ENCODE measurements around the gene ZNF611. TPM values are rescaled to one million over a fixed set of nuclear protein-coding genes. Genes with fewer than 3 reads are reported as not detected.

ZNF611 gene
- total and polyA plus RNA-seq, 2 of the 13 experiments (the other 11 are each of a cell fraction or from before 2014, with no cell fraction given), result 2.7 to 4.1 TPM

- no peak for TF ChIP-seq ZNF318 (CRISPR knock-in tag; IDR thresholded peaks at IDR 0.05)
- TF ChIP-seq SATB2 (CRISPR knock-in tag; IDR thresholded peaks at IDR 0.05), result no peak
- no peak for TF ChIP-seq ZNF546 (CRISPR knock-in tag; conservative IDR thresholded peaks at IDR 0.05)
- no peak for TF ChIP-seq NR3C1 (CRISPR knock-in tag; IDR thresholded peaks at IDR 0.05)
- no peak for TF ChIP-seq FOXK1 (CRISPR knock-in tag; IDR thresholded peaks at IDR 0.05; ENCODE audit: borderline replicate concordance, low read depth)
Observed at GRCh38 chr19:52653161-52653560, 81.7 kb downstream of the ZNF611 start (continued).

Other genes with a start within 250 kb of the ZNF611 start
- gene ZNF808, start 207.4 kb downstream of the ZNF611 start, total RNA-seq (2016; rRNA removed; fragmentation: Illumina TruSeq; extraction: Trizol), result 7.4 and 17.5 TPM in 2 replicates
- 3.0 and 3.3 TPM in 2 replicates for gene ZNF808, start 207.4 kb downstream of the ZNF611 start, polyA plus RNA-seq (2011; rRNA removed)
- 6.3 and 7.7 TPM in 2 replicates for gene ZNF701, start 164.8 kb downstream of the ZNF611 start, total RNA-seq (2016; rRNA removed; fragmentation: Illumina TruSeq; extraction: Trizol)
- gene ZNF701, start 164.8 kb downstream of the ZNF611 start, polyA plus RNA-seq (2011; rRNA removed), result 4.5 and 5.0 TPM in 2 replicates
- 20.4 and 22.6 TPM in 2 replicates for gene ZNF83, start 96.7 kb downstream of the ZNF611 start, total RNA-seq (2016; rRNA removed; fragmentation: Illumina TruSeq; extraction: Trizol)
- gene ZNF83, start 96.7 kb downstream of the ZNF611 start, polyA plus RNA-seq (2011; rRNA removed), result 44.5 and 50.9 TPM in 2 replicates
- 14.5 and 16.4 TPM in 2 replicates for gene ZNF600, start 51.7 kb upstream of the ZNF611 start, total RNA-seq (2016; rRNA removed; fragmentation: Illumina TruSeq; extraction: Trizol)
- 15.0 and 16.7 TPM in 2 replicates for gene ZNF600, start 51.7 kb upstream of the ZNF611 start, polyA plus RNA-seq (2011; rRNA removed)
- gene ZNF28, start 86.6 kb upstream of the ZNF611 start, total RNA-seq (2016; rRNA removed; fragmentation: Illumina TruSeq; extraction: Trizol), result 16.0 and 20.0 TPM in 2 replicates
- 5.0 and 5.9 TPM in 2 replicates for gene ZNF28, start 86.6 kb upstream of the ZNF611 start, polyA plus RNA-seq (2011; rRNA removed)
- gene ZNF468, start 122.6 kb upstream of the ZNF611 start, total RNA-seq (2016; rRNA removed; fragmentation: Illumina TruSeq; extraction: Trizol), result 19.7 and 31.0 TPM in 2 replicates
- gene ZNF468, start 122.6 kb upstream of the ZNF611 start, polyA plus RNA-seq (2011; rRNA removed), result 8.0 and 9.4 TPM in 2 replicates
- gene ZNF320, start 162.6 kb upstream of the ZNF611 start, total RNA-seq (2016; rRNA removed; fragmentation: Illumina TruSeq; extraction: Trizol), result 0.49 and 1.3 TPM in 2 replicates
- 0.05 TPM in 1 of 2 replicates, not detected in the other for gene ZNF320, start 162.6 kb upstream of the ZNF611 start, polyA plus RNA-seq (2011; rRNA removed)
- gene ZNF888, start 188.4 kb upstream of the ZNF611 start, total RNA-seq (2016; rRNA removed; fragmentation: Illumina TruSeq; extraction: Trizol), result 7.6 and 10.4 TPM in 2 replicates
- 1.7 TPM in 2 replicates for gene ZNF888, start 188.4 kb upstream of the ZNF611 start, polyA plus RNA-seq (2011; rRNA removed)
- 14.1 and 23.1 TPM in 2 replicates for gene ZNF816, start 227.8 kb upstream of the ZNF611 start, total RNA-seq (2016; rRNA removed; fragmentation: Illumina TruSeq; extraction: Trizol)
- gene ZNF816, start 227.8 kb upstream of the ZNF611 start, polyA plus RNA-seq (2011; rRNA removed), result 5.2 and 6.5 TPM in 2 replicates

Data from HepG2 (cell line).